GM06990 (cell line): Measurements from ENCODE around the gene SMOC1.

Source experiments
- DNase-seq: peaks from one replicate; pipeline ENCODE4 v3.0.0-alpha.2; 2011; ENCODE audit not compliant: insufficient read length; ENCODE audit errors: extremely low read depth
- H3K27me3 ChIP-seq: replicated peaks from 2 replicates; pipeline ENCODE4 v1.6.0; 2011; ENCODE audit warnings: low read length; ENCODE audit not compliant: control insufficient read depth, insufficient read depth
- H3K36me3 ChIP-seq: 2 replicates; pipeline ENCODE4 v1.5.1; 2011; ENCODE audit warnings: low read length; ENCODE audit not compliant: control insufficient read depth, insufficient read depth
- H3K4me3 ChIP-seq: replicated peaks from 2 replicates; pipeline ENCODE4 v1.5.1; 2011; ENCODE audit warnings: low read depth, mild to moderate bottlenecking, control low read depth, low read length
- CTCF ChIP-seq: IDR thresholded peaks from 2 replicates; pipeline ENCODE4 v1.5.1; 2011; ENCODE audit warnings: low read length, control low read depth, mild to moderate bottlenecking, inconsistent platforms; ENCODE audit not compliant: insufficient read depth, poor library complexity, severe bottlenecking

The SMOC1 gene

GRCh38 chr14:69945347-69945746 is 66.1 kb downstream of the SMOC1 start:
- Histone ChIP-seq H3K36me3 (no peaks in the 10 kb centered on the region), H3K27me3 (peaks cover 5% of the 10 kb centered on the region), H3K4me3 (no peak overlapping the region)
- no peak for TF ChIP-seq CTCF
- DNase-seq, result no peak

GRCh38 chr14:69945912-69946311 is 66.7 kb downstream of the SMOC1 start:
- H3K36me3 ChIP-seq, result no peaks in the 10 kb centered on the region
- no peak for TF ChIP-seq CTCF
- H3K4me3 ChIP-seq, result no peak overlapping the region
- H3K27me3 ChIP-seq, result peaks cover 5% of the 10 kb centered on the region
- no peak for DNase-seq

- TF ChIP-seq CTCF, result no peak
- Histone ChIP-seq H3K36me3 (no peaks in the 10 kb centered on the region), H3K4me3 (no peak overlapping the region), H3K27me3 (peaks cover 5% of the 10 kb centered on the region)
- no peak for DNase-seq
Observed at GRCh38 chr14:69948351-69948750, 69.1 kb downstream of the SMOC1 start.

- Histone ChIP-seq H3K36me3 (no peaks in the 10 kb centered on the region), H3K4me3 (no peak overlapping the region), H3K27me3 (peaks cover 3% of the 10 kb centered on the region)
- no peak for TF ChIP-seq CTCF
- DNase-seq, result no peak
Observed at GRCh38 chr14:69951263-69951662, 72.0 kb downstream of the SMOC1 start.

- no peak overlapping the region for H3K4me3 ChIP-seq
- no peak for TF ChIP-seq CTCF
- H3K36me3 ChIP-seq, result no peaks in the 10 kb centered on the region
- H3K27me3 ChIP-seq, result peaks cover 3% of the 10 kb centered on the region
- no peak for DNase-seq
Observed at GRCh38 chr14:69951935-69952334, 72.7 kb downstream of the SMOC1 start.

- TF ChIP-seq CTCF, result no peak
Observed at GRCh38 chr14:69953266-69953915, 74.2 kb downstream of the SMOC1 start.

More at GRCh38 chr14:69953266-69953915, 74.2 kb downstream of the SMOC1 start:
- DNase-seq, result no peak
- Histone ChIP-seq H3K4me3 (no peak overlapping the region), H3K27me3 (peaks cover 2% of the 10 kb centered on the region), H3K36me3 (no peaks in the 10 kb centered on the region)
